ENCODE data around the gene AFG1L. TPM values are rescaled to one million over a fixed set of nuclear protein-coding genes. Genes with fewer than 3 reads are reported as not detected.

The AFG1L gene
- total RNA-seq, 1 donor from 2014 or later: 2.6 TPM

- no peak overlapping the region for H3K4me3 ChIP-seq (ENCODE audit: low read depth, low read length)
- no peak for TF ChIP-seq CTCF (IDR thresholded peaks at IDR 0.05; ENCODE audit: insufficient read depth, low read length, severe bottlenecking)
- FAIRE-seq: no peak
- H3K36me3 ChIP-seq (ENCODE audit: control insufficient read depth, insufficient read depth, low read length): no peaks in the 10 kb centered on the region
- DNase-seq (ENCODE audit: low read depth): no peak
- no peaks in the 10 kb centered on the region for H3K27me3 ChIP-seq (ENCODE audit: control insufficient read depth, insufficient read depth, low read length)
Observed at GRCh38 chr6:108468346-108468745, 173.5 kb downstream of the AFG1L start.

GRCh38 chr6:108469316-108469715, 174.5 kb downstream of the AFG1L start:
- TF ChIP-seq CTCF (IDR thresholded peaks at IDR 0.05; ENCODE audit: insufficient read depth, low read length, severe bottlenecking): no peak
- H3K4me3 ChIP-seq (ENCODE audit: low read depth, low read length): no peak overlapping the region
- no peak for DNase-seq (ENCODE audit: low read depth)
- H3K27me3 ChIP-seq (ENCODE audit: control insufficient read depth, insufficient read depth, low read length): no peaks in the 10 kb centered on the region
- no peak for FAIRE-seq
- H3K36me3 ChIP-seq (ENCODE audit: control insufficient read depth, insufficient read depth, low read length): no peaks in the 10 kb centered on the region

GRCh38 chr6:108473197-108473596, 178.3 kb downstream of the AFG1L start:
- H3K27me3 ChIP-seq (ENCODE audit: control insufficient read depth, insufficient read depth, low read length): no peaks in the 10 kb centered on the region
- TF ChIP-seq CTCF (IDR thresholded peaks at IDR 0.05; ENCODE audit: insufficient read depth, low read length, severe bottlenecking): no peak
- no peaks in the 10 kb centered on the region for H3K36me3 ChIP-seq (ENCODE audit: control insufficient read depth, insufficient read depth, low read length)
- H3K4me3 ChIP-seq (ENCODE audit: low read depth, low read length): no peak overlapping the region
- FAIRE-seq (no peak), DNase-seq (ENCODE audit: low read depth) (no peak)

- H3K4me3 ChIP-seq (ENCODE audit: low read depth, low read length): no peak overlapping the region
- H3K36me3 ChIP-seq (ENCODE audit: control insufficient read depth, insufficient read depth, low read length): no peaks in the 10 kb centered on the region
- no peak for DNase-seq (ENCODE audit: low read depth)
- no peak for TF ChIP-seq CTCF (IDR thresholded peaks at IDR 0.05; ENCODE audit: insufficient read depth, low read length, severe bottlenecking)
- FAIRE-seq: no peak
- H3K27me3 ChIP-seq (ENCODE audit: control insufficient read depth, insufficient read depth, low read length): no peaks in the 10 kb centered on the region
Observed at GRCh38 chr6:108476376-108476775, 181.5 kb downstream of the AFG1L start.

- H3K27me3 ChIP-seq (ENCODE audit: control insufficient read depth, insufficient read depth, low read length): no peaks in the 10 kb centered on the region
- no peak for TF ChIP-seq CTCF (IDR thresholded peaks at IDR 0.05; ENCODE audit: insufficient read depth, low read length, severe bottlenecking)
Observed at GRCh38 chr6:108476847-108477430, 182.1 kb downstream of the AFG1L start.

GRCh38 chr6:108482559-108482958, 187.7 kb downstream of the AFG1L start:
- DNase-seq (ENCODE audit: low read depth) (no peak), FAIRE-seq (no peak)
- no peak for TF ChIP-seq CTCF (IDR thresholded peaks at IDR 0.05; ENCODE audit: insufficient read depth, low read length, severe bottlenecking)
- Histone ChIP-seq H3K4me3 (ENCODE audit: low read depth, low read length) (no peak overlapping the region), H3K36me3 (ENCODE audit: control insufficient read depth, insufficient read depth, low read length) (no peaks in the 10 kb centered on the region), H3K27me3 (ENCODE audit: control insufficient read depth, insufficient read depth, low read length) (no peaks in the 10 kb centered on the region)

More at GRCh38 chr6:108476847-108477430, 182.1 kb downstream of the AFG1L start:
- DNase-seq (ENCODE audit: low read depth): no peak
- no peak overlapping the region for H3K4me3 ChIP-seq (ENCODE audit: low read depth, low read length)
- FAIRE-seq: no peak
- no peaks in the 10 kb centered on the region for H3K36me3 ChIP-seq (ENCODE audit: control insufficient read depth, insufficient read depth, low read length)
